Naive thymus-derived CD4-positive, alpha-beta T cell (primary cell): ENCODE results near the gene EXOC3. TPM values are rescaled to one million over a fixed set of nuclear protein-coding genes. Genes with fewer than 3 reads are reported as not detected.

Experiments used
- ATAC-seq: fragments of 150-1000 bp; cut with Tn5 transposase; 2 replicates; pipeline ENCODE4 v1.10.0; 2021; ENCODE audit warnings: mild to moderate bottlenecking, moderate library complexity
- CTCF ChIA-PET: fragments of 350-600 bp; sonication (Branson Sonifier 250); formaldehyde crosslinking; loops from one replicate; lab custom pipeline; 2021; ENCODE audit warnings: antibody characterized with exemption; lab: Charles Lee
- POLR2A ChIA-PET: fragments of 350-600 bp; sonication (Branson Sonifier 250); formaldehyde crosslinking; loops from one replicate; lab custom pipeline; 2021; ENCODE audit warnings: antibody characterized with exemption, inconsistent platforms; lab: Charles Lee
- DNase-seq, 9 donors: peaks; one replicate each; pipeline versions ENCODE4 v3.0.0 to v3.0.0-alpha.2; 2020 to 2022; ENCODE audit warnings: mixed read lengths in 1 of 9
- H3K27ac ChIP-seq: one replicate; pipeline ENCODE4 v1.7.0; 2013; ENCODE audit warnings: mild to moderate bottlenecking, low read depth, low read length, moderate library complexity
- H3K27me3 ChIP-seq, 2 donors: one replicate each; pipeline ENCODE4 v1.7.0; 2013; ENCODE audit warnings: low read length in 2 of 2, mild to moderate bottlenecking in 2 of 2, moderate library complexity in 2 of 2; ENCODE audit not compliant: control insufficient read depth in 2 of 2, insufficient read depth in 2 of 2
- H3K36me3 ChIP-seq, 3 experiments: 1 replicate in 2 of 3; 2 replicates in 1 of 3; pipeline ENCODE4 v1.7.0; 2013; ENCODE audit warnings: low read length in 3 of 3, mild to moderate bottlenecking in 3 of 3, moderate library complexity in 1 of 3; ENCODE audit not compliant: insufficient read depth in 3 of 3, control insufficient read depth in 2 of 3
- H3K4me1 ChIP-seq, 2 donors: one replicate each; pipeline ENCODE4 v1.7.0; 2013; ENCODE audit warnings: low read length in 2 of 2, mild to moderate bottlenecking in 2 of 2, moderate library complexity in 1 of 2; ENCODE audit not compliant: control insufficient read depth in 2 of 2, insufficient read depth in 2 of 2
- H3K4me3 ChIP-seq: 2 replicates; pipeline ENCODE4 v1.7.0; 2013; ENCODE audit warnings: mild to moderate bottlenecking, low read length
- H3K9me3 ChIP-seq, 3 experiments: 1 replicate in 2 of 3; 2 replicates in 1 of 3; pipeline ENCODE4 v1.7.0; 2013; ENCODE audit warnings: low read length in 3 of 3; ENCODE audit not compliant: control insufficient read depth in 2 of 3
- H3K27ac Mint-ChIP-seq, 9 donors: one replicate each; pipeline ENCODE4 v1.8.0; 2020 to 2022; ENCODE audit warnings: mixed read lengths in 9 of 9, mild to moderate bottlenecking in 8 of 9, moderate library complexity in 5 of 9, inconsistent platforms in 2 of 9
- H3K27me3 Mint-ChIP-seq, 5 donors: one replicate each; pipeline ENCODE4 v1.8.0; 2021 to 2022; ENCODE audit warnings: mixed read lengths in 5 of 5, mild to moderate bottlenecking in 1 of 5
- H3K36me3 Mint-ChIP-seq, 5 donors: one replicate each; pipeline ENCODE4 v1.8.0; 2020 to 2022; ENCODE audit warnings: mixed read lengths in 5 of 5, mild to moderate bottlenecking in 3 of 5, inconsistent platforms in 1 of 5
- H3K4me1 Mint-ChIP-seq, 7 donors: one replicate each; pipeline ENCODE4 v1.8.0; 2020 to 2022; ENCODE audit warnings: mixed read lengths in 7 of 7, mild to moderate bottlenecking in 3 of 7, inconsistent platforms in 1 of 7
- H3K4me3 Mint-ChIP-seq, 10 donors: one replicate each; pipeline ENCODE4 v1.8.0; 2020 to 2022; ENCODE audit warnings: mild to moderate bottlenecking in 10 of 10, mixed read lengths in 10 of 10, moderate library complexity in 6 of 10, inconsistent platforms in 2 of 10
- H3K9me3 Mint-ChIP-seq, 11 donors: one replicate each; pipeline ENCODE4 v1.8.0; 2020 to 2022; ENCODE audit warnings: mixed read lengths in 11 of 11, mild to moderate bottlenecking in 4 of 11, inconsistent platforms in 1 of 11, moderate library complexity in 1 of 11
- intact Hi-C, 2 donors: fragments of 100-400 bp; cut with micrococcal nuclease; formaldehyde crosslinking; loops; one replicate each; pipeline ENCODE4 v1.15.1; 2023
- polyA plus RNA-seq, 2 donors: library from polyadenylated mRNA; unstranded; fragments of 300-500 nt; fragmentation: Illumina TruSeq; gene quantifications; one replicate each; pipeline ENCODE4 v1.2.3, GENCODE V29; 2021
- total RNA-seq, 6 experiments: library from RNA in 5 of 6; stranded (reverse) in 5 of 6; gene quantifications; 1 replicate in 5 of 6; 2 replicates in 1 of 6; pipeline ENCODE4 v1.2.3 and lab custom pipeline; 2021 to 2026

The EXOC3 gene
- total and polyA plus RNA-seq, 7 experiments from 2014 or later = 44.3 to 105 (median 89.3) TPM

DNA sequence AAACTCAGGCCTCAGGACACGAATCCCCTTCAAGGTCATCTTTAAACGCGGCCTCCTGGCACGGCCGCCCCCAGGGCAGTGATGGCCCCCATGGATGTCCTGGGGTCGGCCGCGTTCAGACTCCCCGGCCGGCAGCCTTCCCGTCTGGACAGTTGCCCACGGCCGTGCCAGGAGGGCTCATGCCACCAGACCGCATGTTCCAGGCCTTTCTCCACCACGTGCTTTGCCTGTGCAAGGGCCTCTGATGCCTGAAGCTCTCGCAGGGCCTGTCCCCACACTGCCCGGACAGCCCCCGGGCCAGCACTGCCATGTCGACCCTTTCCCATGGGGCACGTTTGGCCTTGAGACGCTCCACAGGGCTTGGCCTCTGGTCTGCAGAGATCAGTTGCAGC, 46.7 kb downstream of the EXOC3 start:
- H3K27me3 Mint-ChIP-seq = peaks cover 0 to 5% (median 0%) of the 10 kb centered on the region in 5 donors
- Histone ChIP-seq H3K9me3 (no peaks in the 10 kb centered on the region), H3K27ac (no peak overlapping the region), H3K4me1 (no peaks in the 10 kb centered on the region), H3K27me3 (no peaks in the 10 kb centered on the region), H3K36me3 (no peaks in the 10 kb centered on the region), H3K4me3 (no peak overlapping the region)
- no peak overlapping the region for H3K27ac Mint-ChIP-seq
- peaks cover 0 to 1% (median 0%) of the 10 kb centered on the region in 11 donors for H3K9me3 Mint-ChIP-seq
- no peaks in the 10 kb centered on the region for H3K36me3 Mint-ChIP-seq
- DNase-seq (no peak), ATAC-seq (no peak)
- CTCF ChIA-PET = no interaction called here
- POLR2A ChIA-PET = no interaction called here
- no peak overlapping the region for H3K4me3 Mint-ChIP-seq
- intact Hi-C loops = no loop called here
- peaks cover 0 to 18% (median 6%) of the 10 kb centered on the region in 7 donors for H3K4me1 Mint-ChIP-seq

DNA sequence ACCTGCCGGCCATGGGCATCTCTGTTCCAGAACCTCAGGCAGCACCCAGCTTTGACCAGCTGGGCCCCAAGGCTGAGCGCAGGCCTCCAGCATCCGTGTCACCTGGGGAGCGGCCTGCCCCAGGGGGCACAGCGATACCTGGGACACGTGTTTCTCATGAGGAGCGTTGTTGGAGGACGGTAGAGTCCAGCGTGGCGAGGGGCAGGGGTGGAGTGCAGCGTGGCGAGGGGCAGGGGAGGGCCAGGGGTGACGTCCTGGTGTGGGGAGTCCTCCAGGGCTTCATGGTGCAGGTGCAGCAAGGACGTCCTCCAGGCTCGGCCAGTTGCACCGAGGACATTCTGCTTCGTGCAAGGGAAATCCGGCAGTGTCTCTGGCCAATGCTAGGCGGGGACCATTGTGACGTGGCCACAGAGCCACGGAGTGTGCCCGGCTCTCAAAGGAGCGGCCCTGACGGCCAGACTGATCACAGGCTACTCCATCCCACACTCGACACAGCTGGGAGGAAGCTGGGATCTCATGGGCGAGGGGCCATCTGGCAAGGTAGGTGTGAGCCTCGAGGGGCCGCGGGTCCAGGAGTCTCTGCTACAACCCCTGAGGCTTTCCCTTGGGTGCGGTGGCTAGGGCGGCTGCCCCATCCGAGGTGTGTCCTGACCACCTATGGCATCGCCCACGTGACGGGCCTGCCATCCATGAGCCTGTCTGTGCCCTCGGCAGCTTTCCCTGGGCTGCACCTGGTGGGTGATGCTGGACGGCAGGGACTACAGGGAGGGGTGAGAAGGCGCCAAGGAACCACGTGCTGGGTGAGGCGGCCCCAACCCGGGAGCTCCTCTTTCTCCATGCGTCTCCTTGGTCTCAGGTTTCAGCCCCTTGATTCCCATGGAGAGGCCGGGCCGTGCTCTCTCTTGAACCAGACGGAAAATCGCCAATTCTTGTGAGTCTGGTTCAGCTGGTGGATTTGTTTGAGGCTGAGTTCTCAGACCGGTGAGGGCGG, 47.4 kb downstream of the EXOC3 start:
- no peaks in the 10 kb centered on the region for H3K27me3 ChIP-seq

DNA sequence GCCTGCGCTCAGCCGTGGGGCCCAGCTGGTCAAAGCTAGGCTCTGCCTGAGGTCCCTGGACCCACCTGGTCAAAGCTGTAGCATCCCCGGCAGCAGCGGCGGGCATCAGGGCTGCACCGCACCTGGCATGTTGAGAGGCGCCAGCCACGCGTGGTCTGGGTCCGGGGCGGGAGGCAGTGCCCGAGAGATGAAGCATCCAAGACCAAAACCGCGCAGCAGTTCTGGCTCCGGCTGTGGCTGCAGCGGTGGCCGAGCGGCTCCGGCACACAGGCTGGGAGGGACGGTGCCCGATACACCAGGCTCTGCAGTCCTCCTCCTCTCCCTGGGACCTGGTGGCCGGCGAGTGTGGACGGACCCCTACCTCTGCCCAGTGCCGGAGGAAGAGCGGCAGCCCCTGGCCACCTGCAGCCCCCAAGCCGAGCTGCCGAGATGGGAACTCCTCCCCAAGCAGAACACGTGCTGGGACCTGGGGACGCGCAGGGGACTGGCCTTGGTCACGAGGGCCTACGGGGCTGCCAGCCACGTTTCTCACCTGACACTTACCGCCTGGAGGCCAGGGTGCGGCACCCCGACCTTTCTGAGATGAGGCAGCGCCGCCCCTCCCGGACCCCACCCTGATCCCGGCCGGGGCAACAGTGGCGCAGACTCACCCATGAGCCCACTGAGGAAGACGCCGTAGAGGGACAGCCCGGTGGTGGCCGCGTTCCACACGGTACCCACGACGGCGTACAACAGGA, 48.3 kb downstream of the EXOC3 start:
- no peak overlapping the region for H3K4me3 ChIP-seq
- no peaks in the 10 kb centered on the region for H3K9me3 Mint-ChIP-seq
- ChIA-PET POLR2A (no interaction called here), CTCF (no interaction called here)
- H3K9me3 ChIP-seq = no peaks in the 10 kb centered on the region
- intact Hi-C loops = no loop called here
- no peaks in the 10 kb centered on the region for H3K36me3 ChIP-seq
- H3K27ac ChIP-seq = no peak overlapping the region
- no peak overlapping the region for H3K4me3 Mint-ChIP-seq
- DNase-seq (no peak), ATAC-seq (no peak)
- H3K27me3 Mint-ChIP-seq = peaks cover 0 to 4% (median 0%) of the 10 kb centered on the region in 5 donors
- no peaks in the 10 kb centered on the region for H3K27me3 ChIP-seq
- no peaks in the 10 kb centered on the region for H3K36me3 Mint-ChIP-seq
- H3K27ac Mint-ChIP-seq = no peak overlapping the region
- no peaks in the 10 kb centered on the region for H3K4me1 ChIP-seq
- peaks cover 0 to 4% (median 0%) of the 10 kb centered on the region in 7 donors for H3K4me1 Mint-ChIP-seq

More for the DNA sequence above, 47.4 kb downstream of the EXOC3 start:
- ChIA-PET POLR2A (no interaction called here), CTCF (no interaction called here)
- Mint-ChIP-seq H3K9me3 (peaks cover 0 to under 1% (median 0%) of the 10 kb centered on the region in 11 donors), H3K27ac (no peak overlapping the region), H3K27me3 (peaks cover 0 to 3% (median 0%) of the 10 kb centered on the region in 5 donors), H3K4me1 (peaks cover 0 to 12% (median 4%) of the 10 kb centered on the region in 7 donors), H3K4me3 (no peak overlapping the region), H3K36me3 (no peaks in the 10 kb centered on the region)
- H3K4me1 ChIP-seq = no peaks in the 10 kb centered on the region
- intact Hi-C loops = no loop called here
- no peak overlapping the region for H3K27ac ChIP-seq
- H3K4me3 ChIP-seq = no peak overlapping the region
- ATAC-seq (no peak), DNase-seq (no peak)
- H3K9me3 ChIP-seq = no peaks in the 10 kb centered on the region
- no peaks in the 10 kb centered on the region for H3K36me3 ChIP-seq

DNA sequence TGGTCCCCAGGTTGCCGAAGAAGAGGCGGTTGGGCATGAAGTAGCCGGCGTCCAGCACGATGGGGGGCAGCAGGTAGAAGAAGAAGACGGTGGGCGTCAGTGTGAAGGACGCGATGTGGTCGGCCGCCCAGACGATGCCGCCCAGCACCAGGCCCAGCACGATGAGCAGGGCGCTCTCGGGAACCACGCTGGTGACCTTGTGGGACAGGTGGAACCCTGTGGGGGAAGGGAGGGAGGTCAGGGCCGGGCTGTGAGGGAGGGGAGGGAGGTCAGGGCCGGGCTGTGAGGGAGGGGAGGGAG, 48.8 kb downstream of the EXOC3 start:
- DNase-seq (no peak), ATAC-seq (no peak)
- peaks cover 0 to 7% (median 0%) of the 10 kb centered on the region in 5 donors for H3K27me3 Mint-ChIP-seq
- Histone ChIP-seq H3K4me1 (no peaks in the 10 kb centered on the region), H3K27me3 (no peaks in the 10 kb centered on the region), H3K4me3 (no peak overlapping the region), H3K27ac (no peak overlapping the region), H3K36me3 (no peaks in the 10 kb centered on the region), H3K9me3 (no peaks in the 10 kb centered on the region)
- H3K9me3 Mint-ChIP-seq = no peaks in the 10 kb centered on the region
- H3K27ac Mint-ChIP-seq = no peak overlapping the region
- no peak overlapping the region for H3K4me3 Mint-ChIP-seq
- ChIA-PET POLR2A (no interaction called here), CTCF (no interaction called here)
- no peaks in the 10 kb centered on the region for H3K36me3 Mint-ChIP-seq
- intact Hi-C loops = no loop called here
- peaks cover 0 to 1% (median 0%) of the 10 kb centered on the region in 7 donors for H3K4me1 Mint-ChIP-seq

DNA sequence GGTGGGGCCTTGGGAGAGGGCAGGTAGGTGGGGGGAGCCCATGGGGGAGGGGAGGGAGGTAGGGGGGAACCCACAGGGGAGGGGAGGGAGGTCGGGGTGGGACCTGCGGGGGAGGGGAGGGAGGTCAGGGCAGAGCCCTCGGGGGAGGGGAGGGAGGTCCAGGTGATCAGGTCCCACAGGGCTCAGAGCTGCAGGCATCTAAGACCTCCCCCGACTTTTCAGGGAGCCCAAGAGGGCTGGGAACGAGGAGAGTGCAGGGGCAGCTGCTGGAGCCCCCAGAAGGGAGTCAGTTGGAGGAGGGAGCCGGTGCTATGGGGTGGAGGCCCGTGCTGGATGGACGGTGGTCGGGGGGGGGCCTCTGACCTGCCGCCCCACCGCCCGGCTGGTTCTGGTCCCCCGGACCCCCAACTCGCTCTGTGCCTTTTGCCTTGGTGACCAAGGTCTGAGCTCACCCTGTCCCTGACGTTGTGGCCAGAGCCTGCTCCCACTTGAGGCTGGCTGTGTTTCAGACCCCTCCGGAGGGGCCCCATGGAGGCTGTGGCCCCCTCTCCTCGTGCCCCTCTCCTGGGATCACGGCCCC, 49.4 kb downstream of the EXOC3 start:
- H3K36me3 Mint-ChIP-seq = no peaks in the 10 kb centered on the region

DNA sequence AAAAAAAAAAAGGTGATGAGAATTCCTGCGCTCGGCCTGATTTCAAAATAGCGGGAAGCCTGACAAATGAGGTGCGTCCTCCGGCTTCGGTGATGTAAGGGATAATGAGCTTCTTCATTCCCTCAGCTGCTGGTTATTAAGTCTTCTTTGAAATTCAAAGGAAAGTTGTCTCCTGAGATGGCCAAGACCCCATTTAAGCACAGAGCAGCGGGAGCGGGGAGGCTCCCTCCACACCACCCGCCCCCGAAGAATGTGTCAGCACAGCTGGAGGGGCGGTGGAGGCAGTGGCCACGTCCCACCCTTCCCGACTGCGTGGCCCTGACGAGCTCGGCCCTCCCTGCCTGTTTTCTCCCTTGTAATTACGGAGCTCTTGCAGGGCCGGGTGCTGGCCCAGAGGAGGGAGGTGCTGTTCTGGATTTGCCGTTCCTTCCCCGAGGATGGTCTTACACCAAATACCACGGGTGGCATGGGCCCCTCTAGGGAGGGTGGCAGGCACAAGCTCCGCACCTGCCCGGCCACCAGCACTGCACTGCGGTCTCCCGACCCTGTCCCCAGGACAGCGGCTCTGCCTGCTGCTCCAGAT, 50.2 kb downstream of the EXOC3 start:
- no peak for DNase-seq
- peaks cover 0 to 12% (median 0%) of the 10 kb centered on the region in 5 donors for H3K27me3 Mint-ChIP-seq
- no peak for ATAC-seq
- Histone ChIP-seq H3K36me3 (no peaks in the 10 kb centered on the region), H3K27me3 (no peaks in the 10 kb centered on the region), H3K27ac (no peak overlapping the region), H3K9me3 (no peaks in the 10 kb centered on the region), H3K4me3 (no peak overlapping the region), H3K4me1 (no peaks in the 10 kb centered on the region)
- H3K4me1 Mint-ChIP-seq = peaks cover 0 to 1% (median 0%) of the 10 kb centered on the region in 7 donors
- H3K9me3 Mint-ChIP-seq = no peaks in the 10 kb centered on the region
- ChIA-PET POLR2A (no interaction called here), CTCF (no interaction called here)
- intact Hi-C loops = no loop called here
- no peak overlapping the region for H3K4me3 Mint-ChIP-seq
- no peaks in the 10 kb centered on the region for H3K36me3 Mint-ChIP-seq
- no peak overlapping the region for H3K27ac Mint-ChIP-seq

More for the DNA sequence above, 49.4 kb downstream of the EXOC3 start:
- intact Hi-C loops = no loop called here
- peaks cover 0 to 1% (median 0%) of the 10 kb centered on the region in 7 donors for H3K4me1 Mint-ChIP-seq
- no peak overlapping the region for H3K4me3 ChIP-seq
- H3K27me3 Mint-ChIP-seq = peaks cover 0 to 7% (median 0%) of the 10 kb centered on the region in 5 donors
- no peaks in the 10 kb centered on the region for H3K4me1 ChIP-seq
- H3K36me3 ChIP-seq = no peaks in the 10 kb centered on the region
- ChIA-PET POLR2A (no interaction called here), CTCF (no interaction called here)
- H3K9me3 ChIP-seq = no peaks in the 10 kb centered on the region
- ATAC-seq = no peak
- no peaks in the 10 kb centered on the region for H3K27me3 ChIP-seq
- no peak for DNase-seq
- H3K9me3 Mint-ChIP-seq = no peaks in the 10 kb centered on the region
- no peak overlapping the region for H3K27ac ChIP-seq
- H3K27ac Mint-ChIP-seq = no peak overlapping the region
- H3K4me3 Mint-ChIP-seq = no peak overlapping the region
